RWPE1 (cell line): ENCODE results near the gene ADCY4.

Source experiments
- CTCF ChIA-PET: fragments of 350-600 bp; sonication (Branson Sonifier 250); formaldehyde crosslinking; extraction: SDS; loops from one replicate; lab custom pipeline; 2021; lab: Yijun Ruan, JAX
- POLR2A ChIA-PET: fragments of 400-600 bp; formaldehyde crosslinking; extraction: SDS; loops from one replicate; lab custom pipeline; 2020; ENCODE audit warnings: antibody characterized with exemption; ENCODE audit not compliant: low non-redundant PET; lab: Yijun Ruan, JAX
- DNase-seq: peaks from one replicate; pipeline ENCODE4 v3.0.0; 2012; ENCODE audit warnings: low spot score
- H3K27ac ChIP-seq: fragments of 450-650 bp; 2 replicates; pipeline ENCODE4 v1.5.1; 2017
- TF ChIP-seq, protein P1 (sequence below): fragments of 450-650 bp; conservative IDR thresholded peaks from 2 replicates; pipeline ENCODE4 v1.5.1; 2017; ENCODE audit warnings: low read depth, mild to moderate bottlenecking

The ADCY4 gene

DNA sequence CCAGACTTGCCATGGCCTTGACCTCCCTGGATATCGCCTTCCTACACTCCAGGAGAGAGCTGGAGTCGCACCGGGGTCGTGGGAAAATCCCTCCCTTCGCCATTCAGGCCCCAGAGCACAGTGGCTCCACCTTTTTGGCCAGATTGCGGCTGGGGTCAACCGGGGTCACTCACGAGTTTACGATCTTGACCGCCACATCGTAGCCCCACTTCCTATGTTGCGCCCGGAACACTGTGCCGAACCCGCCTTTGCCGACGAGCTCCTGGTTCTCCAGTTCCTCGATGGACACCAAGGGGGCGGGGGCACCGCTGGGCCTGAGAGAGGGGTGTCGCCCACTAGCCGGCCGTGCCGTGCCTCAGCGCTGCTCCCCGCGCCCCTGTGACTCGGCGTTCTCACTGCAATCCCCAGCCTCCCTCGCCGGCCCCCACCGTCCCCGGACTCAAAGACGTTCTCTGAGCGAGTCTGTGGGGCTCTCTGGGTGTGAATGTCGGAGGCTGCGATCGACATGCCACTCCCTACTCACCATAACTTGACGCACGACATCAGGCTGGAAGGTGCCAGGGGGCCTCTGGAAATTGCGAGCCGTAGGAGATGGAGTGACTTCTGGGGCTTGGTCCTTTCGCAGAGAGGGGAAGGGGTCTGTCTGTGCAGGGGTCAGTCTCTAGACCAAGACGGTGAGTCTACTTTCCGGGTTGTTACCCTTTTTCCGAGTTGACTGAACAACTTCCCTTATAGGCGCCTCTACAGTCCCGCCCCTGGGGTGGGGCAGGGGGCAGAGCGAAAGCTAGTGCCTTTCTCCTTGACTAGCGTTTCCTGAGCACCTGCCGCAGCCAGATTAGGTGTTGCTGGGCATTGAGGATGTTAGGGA is 4.6 kb upstream of the ADCY4 start, which contains the start of gene RIPK3:
TSS of gene RIPK3 (minus strand) at position 708 of the 868 bp plus-strand sequence. CDS start at position 543, 165 bp downstream.
- ChIA-PET CTCF (interaction anchor here (1.7 kb wide), 1 partner anchor 92 kb away, joined by 6 read pairs; no protein-coding TSS in a partner anchor), POLR2A (no interaction called here)
- no peak within 1 kb of the TSS for H3K27ac ChIP-seq
- TF ChIP-seq, protein P1, sequence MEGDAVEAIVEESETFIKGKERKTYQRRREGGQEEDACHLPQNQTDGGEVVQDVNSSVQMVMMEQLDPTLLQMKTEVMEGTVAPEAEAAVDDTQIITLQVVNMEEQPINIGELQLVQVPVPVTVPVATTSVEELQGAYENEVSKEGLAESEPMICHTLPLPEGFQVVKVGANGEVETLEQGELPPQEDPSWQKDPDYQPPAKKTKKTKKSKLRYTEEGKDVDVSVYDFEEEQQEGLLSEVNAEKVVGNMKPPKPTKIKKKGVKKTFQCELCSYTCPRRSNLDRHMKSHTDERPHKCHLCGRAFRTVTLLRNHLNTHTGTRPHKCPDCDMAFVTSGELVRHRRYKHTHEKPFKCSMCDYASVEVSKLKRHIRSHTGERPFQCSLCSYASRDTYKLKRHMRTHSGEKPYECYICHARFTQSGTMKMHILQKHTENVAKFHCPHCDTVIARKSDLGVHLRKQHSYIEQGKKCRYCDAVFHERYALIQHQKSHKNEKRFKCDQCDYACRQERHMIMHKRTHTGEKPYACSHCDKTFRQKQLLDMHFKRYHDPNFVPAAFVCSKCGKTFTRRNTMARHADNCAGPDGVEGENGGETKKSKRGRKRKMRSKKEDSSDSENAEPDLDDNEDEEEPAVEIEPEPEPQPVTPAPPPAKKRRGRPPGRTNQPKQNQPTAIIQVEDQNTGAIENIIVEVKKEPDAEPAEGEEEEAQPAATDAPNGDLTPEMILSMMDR, result no peak
- no peak for DNase-seq

DNA sequence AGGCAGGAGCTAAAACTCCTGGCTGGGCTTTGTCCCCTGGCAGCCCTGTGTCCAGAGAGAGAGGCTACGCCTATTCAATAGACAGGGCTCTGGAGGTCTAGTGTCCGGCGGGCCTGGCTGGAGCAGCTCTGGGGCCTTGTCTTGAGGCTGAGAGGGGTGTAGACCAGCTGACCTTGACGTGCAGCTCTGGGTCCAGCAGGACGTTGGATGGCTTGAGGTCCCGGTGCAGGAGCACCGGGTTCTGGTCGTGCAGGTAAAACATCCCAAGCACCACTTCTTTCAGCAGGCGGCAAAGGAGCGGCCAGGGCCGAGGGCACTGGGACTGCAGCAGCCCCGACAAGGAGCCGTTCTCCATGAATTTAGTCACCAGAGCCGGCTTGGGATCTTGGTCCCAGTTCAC is 4.0 kb upstream of the ADCY4 start:
- TF ChIP-seq, protein P1, result no peak
- POLR2A ChIA-PET, result interaction anchor here (1.8 kb wide), 1 partner anchor 91 kb away, joined by 4 read pairs; the partner anchor contains the start of genes CBLN3 and KHNYN

DNA sequence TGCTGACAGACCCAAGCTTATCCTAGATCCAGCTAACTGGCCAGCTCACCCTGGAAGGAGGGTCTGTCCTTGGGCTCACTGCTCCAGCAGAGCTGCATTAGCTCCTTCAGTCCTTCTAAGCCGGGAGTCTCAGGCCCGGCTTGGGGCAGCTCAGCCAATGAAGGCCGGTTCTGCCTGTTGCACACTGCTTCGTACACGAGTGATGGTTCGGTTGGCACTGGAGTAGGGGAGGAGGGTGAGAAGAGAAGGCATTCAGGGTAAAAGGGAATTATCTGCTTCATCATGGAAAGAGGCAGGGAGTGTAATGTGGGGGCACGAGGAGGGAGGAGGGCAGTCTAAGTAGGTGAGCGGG is 2.9 kb upstream of the ADCY4 start:
- CTCF ChIA-PET, result interaction anchor here (0.6 to 1.7 kb wide), 3 partner anchors 72 to 94 kb away, joined by 3 to 6 read pairs (median 4); no protein-coding TSS in a partner anchor
- POLR2A ChIA-PET, result interaction anchor here (1.8 kb wide), 1 partner anchor 92 kb away, joined by 4 read pairs; the partner anchor contains the start of genes CBLN3 and KHNYN
- no peak for DNase-seq
- H3K27ac ChIP-seq, result no peak overlapping the region
- TF ChIP-seq, protein P1, result no peak

More for the DNA sequence above, 4.0 kb upstream of the ADCY4 start:
- CTCF ChIA-PET, result interaction anchor here (1.7 kb wide), 1 partner anchor 93 kb away, joined by 6 read pairs; no protein-coding TSS in a partner anchor
- no peak overlapping the region for H3K27ac ChIP-seq
- DNase-seq, result no peak

DNA sequence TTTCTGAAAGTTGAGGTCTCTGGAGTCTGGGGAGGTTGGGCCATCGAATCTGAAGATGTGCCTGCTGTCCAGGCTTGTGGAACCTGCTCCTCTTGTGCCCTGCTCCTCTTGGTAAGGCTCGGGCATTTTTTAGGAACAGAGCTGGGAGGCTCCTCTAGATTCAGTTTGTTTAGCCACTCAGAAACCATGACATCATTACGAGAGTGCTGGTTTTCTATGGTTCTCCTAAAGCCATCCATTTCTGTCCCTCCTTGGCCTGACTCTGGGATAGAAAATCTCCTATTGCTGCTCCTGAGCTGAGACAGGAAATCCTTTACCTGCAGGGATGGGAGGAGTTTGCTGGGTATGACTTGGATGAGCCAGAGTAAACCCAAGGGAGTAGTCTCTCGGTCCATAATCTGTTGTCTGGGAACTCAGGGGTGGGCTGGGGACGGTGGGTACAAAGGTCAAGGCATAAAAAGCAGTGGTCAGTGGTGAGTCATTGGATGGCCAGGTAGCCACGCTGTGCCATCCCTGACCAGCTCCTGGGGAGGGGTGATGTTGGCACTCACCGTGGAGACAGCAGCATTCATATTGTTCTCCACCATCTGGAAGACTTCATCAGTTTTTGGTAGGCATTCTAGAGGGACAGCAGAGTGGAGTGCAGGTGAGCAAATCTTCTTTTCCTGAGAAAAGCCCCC is 2.4 kb upstream of the ADCY4 start:
- ChIA-PET POLR2A (interaction anchor here (1.8 kb wide), 1 partner anchor 93 kb away, joined by 4 read pairs; the partner anchor contains the start of genes CBLN3 and KHNYN), CTCF (interaction anchor here (0.7 to 5.3 kb wide), 5 partner anchors 23 to 100 kb away, joined by 3 to 94 read pairs (median 6); partner anchors contain the start of genes CBLN3 and KHNYN)
- DNase-seq, result no peak
- TF ChIP-seq, protein P1, result no peak
- no peak overlapping the region for H3K27ac ChIP-seq

DNA sequence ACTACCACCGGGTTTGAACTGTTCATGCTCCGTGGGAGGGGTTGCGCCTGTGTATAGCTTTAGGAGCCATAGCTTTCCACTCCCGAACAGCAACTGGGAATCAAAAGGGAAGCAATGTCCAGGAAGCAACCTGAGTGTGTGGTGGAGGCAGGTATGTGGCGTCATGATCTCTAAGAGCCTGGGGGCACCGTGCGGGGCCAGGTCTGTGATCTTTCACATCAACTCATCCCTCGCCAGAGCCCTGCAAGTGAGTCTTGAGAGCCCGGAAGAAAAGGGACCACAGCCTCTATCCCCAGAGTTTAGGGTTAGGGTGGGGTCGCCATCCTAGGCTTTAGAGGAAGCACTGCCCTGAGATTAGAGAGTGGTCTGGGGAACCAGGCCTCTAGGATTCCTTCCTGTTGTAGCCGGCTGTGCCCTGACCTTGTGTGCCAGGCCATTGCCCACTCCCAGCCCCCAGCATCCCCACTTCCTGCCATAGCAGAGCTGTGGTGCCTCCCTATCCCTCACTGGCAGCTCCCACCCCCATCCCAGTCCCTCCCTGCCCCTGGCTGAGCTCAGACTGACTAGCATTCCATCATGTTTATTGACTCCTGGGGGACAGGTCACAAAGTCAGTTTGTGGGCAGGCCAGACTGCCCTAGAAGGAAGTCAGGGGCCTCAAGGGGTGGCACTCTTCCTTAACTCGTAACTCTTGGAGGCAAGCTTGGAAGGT is 745 bp upstream of the ADCY4 start:
- TF ChIP-seq, protein P1, result no peak
- H3K27ac ChIP-seq, result no peak overlapping the region
- DNase-seq, result no peak
- ChIA-PET CTCF (interaction anchor here (5.3 kb wide), 1 partner anchor 96 kb away, joined by 94 read pairs; the partner anchor contains the start of genes CBLN3 and KHNYN), POLR2A (interaction anchor here (0.7 kb wide), 1 partner anchor 96 kb away, joined by 5 read pairs; no protein-coding TSS in a partner anchor)
